Muscle layer of colon (tissue), 2 donors: ENCODE data around the gene TTC39A.
"Not testable (repeated sequence)": the region's sequence is repeated elsewhere in the genome, so short reads cannot be mapped to it uniquely, and the experiment has no call there.

Experiments used
- H3K27ac ChIP-seq: one replicate; pipeline ENCODE4 v1.7.0; 2013; ENCODE audit warnings: low read depth, mild to moderate bottlenecking, low read length, moderate library complexity
- H3K27me3 ChIP-seq, 2 donors: one replicate each; pipeline ENCODE4 v1.7.0; 2013; ENCODE audit warnings: low read length in 2 of 2, mild to moderate bottlenecking in 2 of 2; ENCODE audit not compliant: insufficient read depth in 2 of 2, control insufficient read depth in 1 of 2
- H3K36me3 ChIP-seq: one replicate; pipeline ENCODE4 v1.7.0; 2013; ENCODE audit warnings: mild to moderate bottlenecking, low read length; ENCODE audit not compliant: insufficient read depth
- H3K4me1 ChIP-seq: one replicate; pipeline ENCODE4 v1.7.0; 2013; ENCODE audit warnings: mild to moderate bottlenecking, low read length; ENCODE audit not compliant: insufficient read depth
- H3K4me3 ChIP-seq, 2 donors: one replicate each; pipeline ENCODE4 v1.7.0; 2013; ENCODE audit warnings: low read length in 2 of 2, low read depth in 1 of 2, mild to moderate bottlenecking in 1 of 2, moderate library complexity in 1 of 2
- H3K9ac ChIP-seq: one replicate; pipeline ENCODE4 v1.7.0; 2013; ENCODE audit warnings: low read length
- H3K9me3 ChIP-seq: one replicate; pipeline ENCODE4 v1.7.0; 2013; ENCODE audit warnings: mild to moderate bottlenecking, low read length
- donor health status: abdominal sarcoma.
- donor health status: Adenocarcinoma of cecum.

The TTC39A gene

GRCh38 chr1:51272916-51273315 lies 57.4 kb downstream of the TTC39A start:
- H3K9ac ChIP-seq = no peak overlapping the region
- H3K4me1 ChIP-seq = peaks cover 12% of the 10 kb centered on the region
- H3K9me3 ChIP-seq = no peaks in the 10 kb centered on the region
- H3K27ac ChIP-seq = no peak overlapping the region
- peaks cover 18% of the 10 kb centered on the region for H3K36me3 ChIP-seq
- no peak overlapping the region for H3K4me3 ChIP-seq
- no peaks in the 10 kb centered on the region for H3K27me3 ChIP-seq

- Histone ChIP-seq H3K9me3 (no peaks in the 10 kb centered on the region), H3K36me3 (peaks cover 18% of the 10 kb centered on the region), H3K9ac (no peak overlapping the region), H3K27ac (no peak overlapping the region), H3K4me1 (peaks cover 12% of the 10 kb centered on the region), H3K27me3 (no peaks in the 10 kb centered on the region), H3K4me3 (no peak overlapping the region)
These were observed 59.6 kb downstream of the TTC39A start for GRCh38 chr1:51270751-51271150.

- H3K27ac ChIP-seq = no peak overlapping the region
- peaks cover 24% of the 10 kb centered on the region for H3K4me1 ChIP-seq
- no peak overlapping the region for H3K4me3 ChIP-seq
- H3K9me3 ChIP-seq = no peaks in the 10 kb centered on the region
- H3K36me3 ChIP-seq = peaks cover 18% of the 10 kb centered on the region
- no peaks in the 10 kb centered on the region for H3K27me3 ChIP-seq
- H3K9ac ChIP-seq = no peak overlapping the region
These were observed 61.7 kb downstream of the TTC39A start for GRCh38 chr1:51268634-51269033.

GRCh38 chr1:51266791-51267190 lies 63.6 kb downstream of the TTC39A start:
- no peak overlapping the region for H3K4me3 ChIP-seq

GRCh38 chr1:51266181-51266580 lies 64.2 kb downstream of the TTC39A start:
- H3K4me1 ChIP-seq = peaks cover 40% of the 10 kb centered on the region

More at GRCh38 chr1:51266791-51267190, 63.6 kb downstream of the TTC39A start:
- H3K9me3 ChIP-seq = no peaks in the 10 kb centered on the region
- H3K9ac ChIP-seq = no peak overlapping the region
- H3K4me1 ChIP-seq = peaks cover 36% of the 10 kb centered on the region
- peaks cover 11% of the 10 kb centered on the region for H3K36me3 ChIP-seq
- no peaks in the 10 kb centered on the region for H3K27me3 ChIP-seq
- no peak overlapping the region for H3K27ac ChIP-seq

GRCh38 chr1:51265618-51266017 lies 64.7 kb downstream of the TTC39A start:
- Histone ChIP-seq H3K9me3 (no peaks in the 10 kb centered on the region), H3K36me3 (peaks cover under 1% of the 10 kb centered on the region), H3K4me1 (peaks cover 43% of the 10 kb centered on the region), H3K27me3 (no peaks in the 10 kb centered on the region), H3K4me3 (no peak overlapping the region), H3K27ac (no peak overlapping the region), H3K9ac (no peak overlapping the region)

More at GRCh38 chr1:51266181-51266580, 64.2 kb downstream of the TTC39A start:
- no peaks in the 10 kb centered on the region for H3K27me3 ChIP-seq
- H3K36me3 ChIP-seq = peaks cover 6% of the 10 kb centered on the region
- H3K4me3 ChIP-seq = no peak overlapping the region
- no peaks in the 10 kb centered on the region for H3K9me3 ChIP-seq
- H3K9ac ChIP-seq = no peak overlapping the region
- H3K27ac ChIP-seq = no peak overlapping the region

- Histone ChIP-seq H3K9ac (no peak overlapping the region), H3K27me3 (no peaks in the 10 kb centered on the region), H3K36me3 (no peaks in the 10 kb centered on the region), H3K9me3 (no peaks in the 10 kb centered on the region), H3K4me3 (no peak overlapping the region), H3K27ac (peak overlapping the region; percentile 20), H3K4me1 (peaks cover 46% of the 10 kb centered on the region)
These were observed 65.9 kb downstream of the TTC39A start for GRCh38 chr1:51264451-51264850.

- Histone ChIP-seq H3K9ac (no peak overlapping the region), H3K27ac (no peak overlapping the region), H3K9me3 (no peaks in the 10 kb centered on the region), H3K4me1 (peaks cover 46% of the 10 kb centered on the region), H3K4me3 (no peak overlapping the region), H3K36me3 (no peaks in the 10 kb centered on the region), H3K27me3 (no peaks in the 10 kb centered on the region)
These were observed 67.0 kb downstream of the TTC39A start for GRCh38 chr1:51263147-51263877.

GRCh38 chr1:51255331-51255730 lies 75.0 kb downstream of the TTC39A start:
- Histone ChIP-seq H3K4me1 (peaks cover 18% of the 10 kb centered on the region), H3K27me3 (no peaks in the 10 kb centered on the region), H3K9ac (no peak overlapping the region), H3K4me3 (no peak overlapping the region), H3K27ac (no peak overlapping the region), H3K9me3 (no peaks in the 10 kb centered on the region), H3K36me3 (no peaks in the 10 kb centered on the region)

- Histone ChIP-seq H3K4me3 (no peak overlapping the region), H3K36me3 (no peaks in the 10 kb centered on the region), H3K9ac (no peak overlapping the region), H3K9me3 (no peaks in the 10 kb centered on the region), H3K27ac (no peak overlapping the region), H3K27me3 (no peaks in the 10 kb centered on the region), H3K4me1 (peaks cover 8% of the 10 kb centered on the region)
These were observed 76.7 kb downstream of the TTC39A start for GRCh38 chr1:51253691-51254090.

- Histone ChIP-seq H3K4me3 (no peak overlapping the region), H3K9ac (no peak overlapping the region), H3K9me3 (no peaks in the 10 kb centered on the region), H3K27me3 (no peaks in the 10 kb centered on the region), H3K27ac (no peak overlapping the region), H3K36me3 (no peaks in the 10 kb centered on the region), H3K4me1 (no peaks in the 10 kb centered on the region)
These were observed 78.0 kb downstream of the TTC39A start for GRCh38 chr1:51252366-51252765.

- H3K36me3 ChIP-seq, H3K27ac ChIP-seq, H3K4me3 ChIP-seq, H3K9ac ChIP-seq, H3K4me1 ChIP-seq, H3K9me3 ChIP-seq, H3K27me3 ChIP-seq: not testable (repeated sequence)
These were observed 79.2 kb downstream of the TTC39A start for GRCh38 chr1:51251165-51251564.
